Endothelial cell (in vitro differentiated cells): ENCODE measurements around the gene ALG14. TPM values are rescaled to one million over a fixed set of nuclear protein-coding genes. Genes with fewer than 3 reads are reported as not detected.

Experiments used
- DNase-seq: peaks from one replicate; pipeline ENCODE4 v3.0.0; 2021; ENCODE audit warnings: low spot score
- H3K27ac Mint-ChIP-seq: one replicate; pipeline ENCODE4 v1.8.0; 2021; ENCODE audit warnings: mixed read lengths, inconsistent platforms; ENCODE audit not compliant: unreplicated experiment
- H3K27me3 Mint-ChIP-seq: one replicate; pipeline ENCODE4 v1.8.0; 2021; ENCODE audit warnings: mild to moderate bottlenecking, moderate library complexity, mixed read lengths, inconsistent platforms; ENCODE audit not compliant: unreplicated experiment
- H3K36me3 Mint-ChIP-seq: one replicate; pipeline ENCODE4 v1.8.0; 2021; ENCODE audit warnings: mild to moderate bottlenecking, low read depth, mixed read lengths, inconsistent platforms; ENCODE audit not compliant: unreplicated experiment
- H3K4me1 Mint-ChIP-seq: one replicate; pipeline ENCODE4 v1.8.0; 2021; ENCODE audit warnings: mild to moderate bottlenecking, mixed read lengths, inconsistent platforms; ENCODE audit not compliant: unreplicated experiment
- H3K4me3 Mint-ChIP-seq: one replicate; pipeline ENCODE4 v1.8.0; 2021; ENCODE audit warnings: mild to moderate bottlenecking, mixed read lengths, inconsistent platforms; ENCODE audit not compliant: unreplicated experiment
- H3K9me3 Mint-ChIP-seq: one replicate; pipeline ENCODE4 v1.8.0; 2021; ENCODE audit warnings: mixed read lengths, inconsistent platforms; ENCODE audit not compliant: unreplicated experiment
- total RNA-seq: library from RNA; stranded (reverse); fragmentation: NEBNext Ultra II Directional; extraction: Animal tissue kit (Norgen Biotek cat#: 25700); gene quantifications from one replicate; pipeline ENCODE4 v1.2.1, GENCODE V29; 2021; ENCODE audit not compliant: unreplicated experiment
- TF ChIP-seq, protein P1 (sequence below): fragments of 200-600 bp; sonication (generic); IDR thresholded peaks from one replicate; pipeline ENCODE4 v1.5.0; 2021; ENCODE audit warnings: antibody characterized with exemption; ENCODE audit not compliant: unreplicated experiment

The ALG14 gene
- total RNA-seq, 1 donor from 2014 or later = 2.2 TPM

DNA sequence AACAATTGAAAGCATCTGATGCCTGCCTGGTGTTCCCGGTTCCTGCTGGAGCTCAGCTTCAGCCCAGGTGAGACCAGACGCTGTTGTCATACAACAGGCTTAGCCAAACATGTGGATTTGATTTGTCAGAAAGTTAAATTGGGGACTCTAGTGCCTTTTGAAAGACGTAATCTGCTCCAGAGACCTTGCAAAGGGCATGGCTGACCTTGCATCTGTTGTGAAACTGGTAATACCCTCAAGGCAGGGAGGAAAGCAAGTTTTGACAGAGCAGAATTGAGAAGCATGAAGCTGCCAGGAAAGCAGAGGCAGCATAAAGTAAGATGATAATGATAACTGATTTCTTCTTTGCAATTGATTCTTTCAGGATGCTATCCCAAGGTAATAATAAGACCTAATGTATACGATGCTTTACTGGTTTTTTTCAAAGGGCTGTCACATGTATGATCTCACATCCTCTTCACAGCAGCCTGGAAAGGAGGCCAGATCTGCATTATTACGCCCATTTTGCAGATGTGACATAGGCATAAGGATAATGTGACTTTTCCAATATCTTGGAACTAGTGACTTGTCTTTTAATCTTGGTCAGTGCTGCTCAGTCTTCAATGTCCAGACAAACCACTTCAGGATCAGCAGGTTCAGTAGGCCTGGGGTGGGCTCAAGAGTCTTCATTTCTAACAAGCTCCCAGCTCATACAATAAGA is 121.1 kb downstream of the ALG14 start:
- Mint-ChIP-seq H3K27me3 (peaks cover 4% of the 10 kb centered on the region), H3K4me3 (no peak overlapping the region), H3K27ac (no peak overlapping the region), H3K9me3 (no peaks in the 10 kb centered on the region), H3K36me3 (no peaks in the 10 kb centered on the region), H3K4me1 (peaks cover 31% of the 10 kb centered on the region)
- no peak for DNase-seq
- TF ChIP-seq, protein P1, sequence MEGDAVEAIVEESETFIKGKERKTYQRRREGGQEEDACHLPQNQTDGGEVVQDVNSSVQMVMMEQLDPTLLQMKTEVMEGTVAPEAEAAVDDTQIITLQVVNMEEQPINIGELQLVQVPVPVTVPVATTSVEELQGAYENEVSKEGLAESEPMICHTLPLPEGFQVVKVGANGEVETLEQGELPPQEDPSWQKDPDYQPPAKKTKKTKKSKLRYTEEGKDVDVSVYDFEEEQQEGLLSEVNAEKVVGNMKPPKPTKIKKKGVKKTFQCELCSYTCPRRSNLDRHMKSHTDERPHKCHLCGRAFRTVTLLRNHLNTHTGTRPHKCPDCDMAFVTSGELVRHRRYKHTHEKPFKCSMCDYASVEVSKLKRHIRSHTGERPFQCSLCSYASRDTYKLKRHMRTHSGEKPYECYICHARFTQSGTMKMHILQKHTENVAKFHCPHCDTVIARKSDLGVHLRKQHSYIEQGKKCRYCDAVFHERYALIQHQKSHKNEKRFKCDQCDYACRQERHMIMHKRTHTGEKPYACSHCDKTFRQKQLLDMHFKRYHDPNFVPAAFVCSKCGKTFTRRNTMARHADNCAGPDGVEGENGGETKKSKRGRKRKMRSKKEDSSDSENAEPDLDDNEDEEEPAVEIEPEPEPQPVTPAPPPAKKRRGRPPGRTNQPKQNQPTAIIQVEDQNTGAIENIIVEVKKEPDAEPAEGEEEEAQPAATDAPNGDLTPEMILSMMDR = no peak

DNA sequence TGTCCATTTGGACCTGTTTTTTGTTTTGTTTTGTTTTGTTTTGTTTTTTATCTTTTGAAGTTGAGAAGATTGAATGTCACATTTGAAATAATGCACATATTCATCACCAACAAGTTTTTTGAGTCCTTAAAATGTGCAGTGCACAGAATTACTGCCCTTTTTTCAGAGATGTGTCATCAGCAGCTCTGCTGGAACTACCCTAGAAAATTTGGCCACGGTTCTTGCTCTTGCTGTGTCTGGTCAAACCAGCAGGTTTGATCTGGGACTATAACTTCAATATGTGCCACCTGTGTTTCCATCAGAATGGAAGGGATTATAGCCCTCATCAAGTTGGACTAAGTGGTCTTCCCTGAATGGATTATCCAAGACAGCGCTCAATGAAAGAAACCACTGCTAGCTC is 121.7 kb downstream of the ALG14 start:
- Mint-ChIP-seq H3K4me1 (peaks cover 32% of the 10 kb centered on the region), H3K4me3 (no peak overlapping the region), H3K9me3 (no peaks in the 10 kb centered on the region), H3K36me3 (no peaks in the 10 kb centered on the region), H3K27me3 (peaks cover 4% of the 10 kb centered on the region), H3K27ac (no peak overlapping the region)
- TF ChIP-seq, protein P1 = no peak
- no peak for DNase-seq

DNA sequence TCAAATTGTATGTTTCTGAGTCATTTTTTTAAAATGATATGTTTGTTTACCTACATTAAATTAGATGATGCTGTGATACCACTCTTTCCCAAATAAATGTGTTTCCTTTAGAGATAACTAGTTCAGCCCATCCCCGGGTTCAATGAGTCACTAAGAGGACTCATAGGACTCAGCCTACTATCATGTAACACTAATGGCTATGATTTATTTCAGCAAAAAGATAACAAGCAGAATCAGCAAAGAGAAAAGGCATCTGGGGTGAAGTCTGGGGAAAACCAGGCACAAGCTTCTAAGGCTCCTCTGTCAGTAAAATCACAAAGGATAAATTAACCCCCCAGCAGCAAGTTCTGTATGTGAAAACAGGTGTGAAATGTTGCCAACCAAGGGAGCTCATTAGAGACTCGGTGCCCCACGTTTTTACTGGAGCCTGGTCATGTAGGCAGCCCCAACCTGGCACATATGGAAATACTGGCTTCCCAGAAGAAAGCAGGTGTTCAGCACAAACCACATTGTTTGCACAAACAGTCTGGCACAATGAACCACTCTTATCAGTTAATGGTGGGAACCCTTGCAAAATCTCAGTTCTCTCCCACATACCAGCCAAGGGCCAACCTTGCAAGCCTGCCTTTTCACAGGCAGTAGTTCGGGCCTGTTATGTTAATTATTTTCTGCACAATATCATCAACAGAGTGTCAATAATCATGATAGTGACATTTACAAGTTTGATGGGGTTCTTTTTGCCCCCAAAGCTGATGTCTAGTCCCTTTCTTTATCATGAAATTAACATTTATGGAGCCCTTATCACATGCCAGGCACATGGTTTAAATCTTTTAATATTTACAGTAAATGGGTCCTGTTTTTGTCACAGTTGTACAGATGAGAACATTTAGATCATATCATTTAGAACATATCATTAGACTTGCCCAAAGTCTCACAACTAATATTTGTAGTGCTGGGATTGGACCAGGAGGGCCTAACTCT is 122.8 kb downstream of the ALG14 start:
- Mint-ChIP-seq H3K9me3 (no peaks in the 10 kb centered on the region), H3K27ac (no peak overlapping the region), H3K4me1 (peaks cover 34% of the 10 kb centered on the region), H3K4me3 (no peak overlapping the region), H3K27me3 (peaks cover 4% of the 10 kb centered on the region), H3K36me3 (no peaks in the 10 kb centered on the region)
- no peak for DNase-seq
- TF ChIP-seq, protein P1 = no peak

DNA sequence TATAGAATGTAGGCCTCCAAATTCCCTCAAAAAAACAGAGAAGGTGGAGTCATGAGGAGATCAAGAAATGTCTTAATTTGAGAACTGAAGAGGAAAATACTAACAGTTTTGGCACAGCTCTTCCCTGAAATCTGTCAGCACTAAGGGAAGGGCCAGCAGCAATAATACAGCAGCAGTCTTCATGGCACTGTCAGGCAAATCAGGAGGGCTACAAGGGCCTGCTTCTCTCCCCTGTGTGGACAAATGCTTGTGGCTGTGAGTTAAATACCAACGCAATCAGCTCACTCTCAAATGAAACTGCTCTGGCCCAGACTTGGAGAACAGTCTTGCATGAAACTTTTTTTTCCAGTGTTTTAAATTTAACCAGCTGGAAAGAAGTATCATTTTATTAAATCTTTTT is 125.3 kb downstream of the ALG14 start:
- H3K27me3 Mint-ChIP-seq = peaks cover 3% of the 10 kb centered on the region
- TF ChIP-seq, protein P1 = no peak
- H3K9me3 Mint-ChIP-seq = no peaks in the 10 kb centered on the region
- H3K27ac Mint-ChIP-seq = no peak overlapping the region
- DNase-seq = no peak
- H3K4me1 Mint-ChIP-seq = peaks cover 19% of the 10 kb centered on the region
- no peaks in the 10 kb centered on the region for H3K36me3 Mint-ChIP-seq
- H3K4me3 Mint-ChIP-seq = no peak overlapping the region

DNA sequence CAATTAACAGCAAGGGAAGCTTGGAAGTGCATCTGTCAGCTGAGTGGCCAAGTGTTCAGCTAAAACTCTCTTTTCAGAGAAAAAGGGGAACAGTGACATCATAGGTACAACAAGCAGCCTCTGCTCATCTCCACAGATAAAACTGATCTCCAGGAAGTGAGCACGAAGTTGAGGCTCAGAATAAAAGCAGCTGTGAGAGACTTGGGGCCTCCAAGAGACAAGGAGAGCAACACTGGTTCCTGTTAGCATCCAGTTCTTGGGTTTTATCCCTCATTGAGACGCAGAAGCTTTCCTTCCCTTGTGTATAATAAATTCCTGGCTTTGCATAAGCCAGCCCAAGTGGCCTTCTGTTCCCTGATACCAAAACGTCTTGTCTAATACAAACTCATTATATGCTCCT is 125.9 kb downstream of the ALG14 start:
- TF ChIP-seq, protein P1 = no peak
- Mint-ChIP-seq H3K4me1 (peaks cover 19% of the 10 kb centered on the region), H3K4me3 (no peak overlapping the region), H3K27ac (no peak overlapping the region), H3K27me3 (peaks cover 3% of the 10 kb centered on the region), H3K36me3 (no peaks in the 10 kb centered on the region), H3K9me3 (no peaks in the 10 kb centered on the region)
- DNase-seq = no peak
